HG03039 (cell line): ENCODE measurements around the gene TAC4.

Experiments used
- ATAC-seq: cut with Tn5 transposase; IDR thresholded peaks from one replicate; pipeline ENCODE4 v1.9.1; 2021; ENCODE audit warnings: mild to moderate bottlenecking, moderate library complexity; ENCODE audit not compliant: unreplicated experiment

The TAC4 gene

GRCh38 chr17:49873466-49873865 is 25.6 kb upstream of the TAC4 start:
- no peak for ATAC-seq

GRCh38 chr17:49872754-49873377 is 25.0 kb upstream of the TAC4 start:
- no peak for ATAC-seq

GRCh38 chr17:49871211-49871610 is 23.3 kb upstream of the TAC4 start:
- no peak for ATAC-seq

GRCh38 chr17:49870298-49870697 is 22.4 kb upstream of the TAC4 start:
- no peak for ATAC-seq

- ATAC-seq = no peak
Measured at GRCh38 chr17:49869038-49869374, 21.1 kb upstream of the TAC4 start.

- ATAC-seq = no peak
Measured at GRCh38 chr17:49866882-49867413, 19.1 kb upstream of the TAC4 start.

GRCh38 chr17:49866019-49866380 is 18.1 kb upstream of the TAC4 start:
- ATAC-seq = no peak

GRCh38 chr17:49862781-49863331 is 15.0 kb upstream of the TAC4 start:
- no peak for ATAC-seq

GRCh38 chr17:49861150-49861884 is 13.4 kb upstream of the TAC4 start:
- no peak for ATAC-seq

GRCh38 chr17:49859991-49860953 is 12.4 kb upstream of the TAC4 start:
- no peak for ATAC-seq

- ATAC-seq = no peak
Measured at GRCh38 chr17:49858796-49859195, 10.9 kb upstream of the TAC4 start.

GRCh38 chr17:49854126-49854525 is 6.3 kb upstream of the TAC4 start:
- no peak for ATAC-seq

GRCh38 chr17:49853470-49854015 is 5.7 kb upstream of the TAC4 start:
- ATAC-seq = no peak

- no peak for ATAC-seq
Measured at GRCh38 chr17:49851387-49852291, 3.8 kb upstream of the TAC4 start.

GRCh38 chr17:49850772-49851386 is 3.0 kb upstream of the TAC4 start:
- no peak for ATAC-seq

GRCh38 chr17:49850218-49850610 is 2.3 kb upstream of the TAC4 start:
- ATAC-seq = no peak

- ATAC-seq = no peak
Measured at GRCh38 chr17:49848739-49849138, 870 bp upstream of the TAC4 start.

- no peak for ATAC-seq
Measured at GRCh38 chr17:49846938-49847712, 744 bp downstream of the TAC4 start.

- no peak for ATAC-seq
Measured at GRCh38 chr17:49845321-49845720, 2.5 kb downstream of the TAC4 start.
